ENCODE data around the gene SCNN1B. TPM values are rescaled to one million over a fixed set of nuclear protein-coding genes. Genes with fewer than 3 reads are reported as not detected.

SCNN1B gene
- total RNA-seq, 3 donors from 2014 or later, result 3.0 to 18.0 (median 18.0) TPM

GRCh38 chr16:23374721-23375510 lies 72.8 kb downstream of the SCNN1B start:
- intact Hi-C loops (cut with DNase I; ENCODE audit: low total_unique reads), result loop anchor here (5.0 kb wide), 1 partner anchor 308 kb away; no protein-coding TSS in a partner anchor
- H3K27ac ChIP-seq, result no peak overlapping the region
- no peaks in the 10 kb centered on the region for H3K36me3 ChIP-seq
- DNase-seq (ENCODE audit: low spot score in 2 of 2), result peak in 1 of 2 donors; percentile 58
- no peak overlapping the region for H3K4me3 ChIP-seq
- H3K4me1 ChIP-seq, result no peaks in the 10 kb centered on the region
- H3K9me3 ChIP-seq, result no peaks in the 10 kb centered on the region
- TF ChIP-seq POLR2A (IDR thresholded peaks at IDR 0.05), result no peak
- TF ChIP-seq, protein P1, sequence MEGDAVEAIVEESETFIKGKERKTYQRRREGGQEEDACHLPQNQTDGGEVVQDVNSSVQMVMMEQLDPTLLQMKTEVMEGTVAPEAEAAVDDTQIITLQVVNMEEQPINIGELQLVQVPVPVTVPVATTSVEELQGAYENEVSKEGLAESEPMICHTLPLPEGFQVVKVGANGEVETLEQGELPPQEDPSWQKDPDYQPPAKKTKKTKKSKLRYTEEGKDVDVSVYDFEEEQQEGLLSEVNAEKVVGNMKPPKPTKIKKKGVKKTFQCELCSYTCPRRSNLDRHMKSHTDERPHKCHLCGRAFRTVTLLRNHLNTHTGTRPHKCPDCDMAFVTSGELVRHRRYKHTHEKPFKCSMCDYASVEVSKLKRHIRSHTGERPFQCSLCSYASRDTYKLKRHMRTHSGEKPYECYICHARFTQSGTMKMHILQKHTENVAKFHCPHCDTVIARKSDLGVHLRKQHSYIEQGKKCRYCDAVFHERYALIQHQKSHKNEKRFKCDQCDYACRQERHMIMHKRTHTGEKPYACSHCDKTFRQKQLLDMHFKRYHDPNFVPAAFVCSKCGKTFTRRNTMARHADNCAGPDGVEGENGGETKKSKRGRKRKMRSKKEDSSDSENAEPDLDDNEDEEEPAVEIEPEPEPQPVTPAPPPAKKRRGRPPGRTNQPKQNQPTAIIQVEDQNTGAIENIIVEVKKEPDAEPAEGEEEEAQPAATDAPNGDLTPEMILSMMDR (IDR thresholded peaks at IDR 0.05), result no peak
- no peak for TF ChIP-seq POLR2AphosphoS5 (IDR thresholded peaks at IDR 0.05)
- no peaks in the 10 kb centered on the region for H3K27me3 ChIP-seq

GRCh38 chr16:23375643-23376042 lies 73.5 kb downstream of the SCNN1B start:
- DNase-seq (ENCODE audit: low spot score in 2 of 2), result no peak
- H3K9me3 ChIP-seq, result no peaks in the 10 kb centered on the region
- intact Hi-C loops (cut with DNase I; ENCODE audit: low total_unique reads), result no loop called here
- no peaks in the 10 kb centered on the region for H3K4me1 ChIP-seq
- TF ChIP-seq POLR2AphosphoS5 (IDR thresholded peaks at IDR 0.05) (no peak), POLR2A (IDR thresholded peaks at IDR 0.05) (no peak)
- TF ChIP-seq, protein P1 (IDR thresholded peaks at IDR 0.05), result no peak
- no peak overlapping the region for H3K27ac ChIP-seq
- H3K27me3 ChIP-seq, result no peaks in the 10 kb centered on the region
- H3K36me3 ChIP-seq, result no peaks in the 10 kb centered on the region
- H3K4me3 ChIP-seq, result no peak overlapping the region

DNA sequence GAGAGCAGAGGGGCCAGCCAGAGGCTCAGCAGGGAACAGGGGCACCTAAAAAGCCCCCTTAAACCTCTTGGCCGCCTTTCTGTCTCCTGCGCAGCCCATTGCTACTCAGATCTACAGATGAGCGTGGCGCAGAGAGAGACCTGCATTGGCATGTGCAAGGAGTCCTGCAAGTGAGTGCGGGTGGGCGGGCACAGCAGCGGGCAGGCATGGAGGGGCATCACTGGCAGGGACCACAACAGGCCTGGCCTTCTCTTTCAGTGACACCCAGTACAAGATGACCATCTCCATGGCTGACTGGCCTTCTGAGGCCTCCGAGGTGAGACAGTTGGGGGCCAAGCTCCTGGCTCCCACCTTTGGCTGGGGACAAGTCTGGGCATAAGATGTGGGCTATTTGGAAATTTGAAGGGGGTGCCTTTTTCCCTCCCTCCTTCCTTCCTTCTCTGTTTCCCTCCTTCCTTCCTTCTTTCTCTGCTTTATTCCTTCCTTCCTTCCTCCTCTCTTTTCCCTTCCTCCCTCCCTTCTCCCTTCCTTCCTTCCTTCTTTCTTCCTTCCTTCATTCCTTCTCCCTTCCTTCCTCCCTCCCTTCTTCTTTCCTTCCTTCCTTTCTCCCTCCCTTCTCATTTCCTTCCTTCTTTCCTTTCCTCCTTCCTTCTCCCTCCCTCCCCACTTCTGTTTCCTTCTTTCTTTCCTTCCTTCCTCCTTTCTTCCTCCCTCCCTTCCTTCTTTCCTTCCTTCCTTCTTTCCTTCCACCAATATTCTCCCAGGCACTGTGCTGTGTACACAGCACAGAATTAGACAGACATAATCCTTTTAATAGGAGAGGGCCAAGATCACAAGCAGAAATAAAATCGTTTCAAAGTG lies 75.2 kb downstream of the SCNN1B start:
- Histone ChIP-seq H3K36me3 (no peaks in the 10 kb centered on the region), H3K4me1 (no peaks in the 10 kb centered on the region), H3K9me3 (no peaks in the 10 kb centered on the region), H3K27me3 (no peaks in the 10 kb centered on the region), H3K4me3 (no peak overlapping the region), H3K27ac (no peak overlapping the region)
- intact Hi-C loops (cut with DNase I; ENCODE audit: low total_unique reads), result no loop called here
- TF ChIP-seq POLR2A (IDR thresholded peaks at IDR 0.05) (no peak), POLR2AphosphoS5 (IDR thresholded peaks at IDR 0.05) (no peak)
- TF ChIP-seq, protein P1 (IDR thresholded peaks at IDR 0.05), result no peak
- DNase-seq (ENCODE audit: low spot score in 2 of 2), result no peak

DNA sequence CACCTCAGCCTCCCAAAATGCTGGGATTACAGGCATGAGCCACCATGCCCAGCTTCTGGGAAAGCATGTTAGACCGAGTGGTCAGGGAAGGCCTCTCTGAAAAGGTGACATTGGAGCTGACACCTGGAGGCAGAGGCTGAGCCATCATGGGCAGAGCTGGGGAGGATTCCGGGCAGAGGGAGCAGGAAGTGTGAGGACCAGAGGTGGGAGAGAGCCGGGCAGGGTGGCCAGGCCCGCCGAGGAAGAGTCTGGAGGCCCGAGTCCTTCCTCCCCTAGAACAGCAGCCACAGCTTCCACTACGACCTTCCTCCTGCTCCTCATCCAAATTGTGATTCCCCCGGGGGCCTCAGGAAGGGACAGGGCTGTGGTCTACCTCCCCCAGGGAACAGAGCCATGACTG lies 76.2 kb downstream of the SCNN1B start:
- TF ChIP-seq POLR2A (IDR thresholded peaks at IDR 0.05) (no peak), POLR2AphosphoS5 (IDR thresholded peaks at IDR 0.05) (no peak)
- TF ChIP-seq, protein P1 (IDR thresholded peaks at IDR 0.05), result no peak
- DNase-seq (ENCODE audit: low spot score in 2 of 2), result no peak
- Histone ChIP-seq H3K27me3 (no peaks in the 10 kb centered on the region), H3K27ac (no peak overlapping the region), H3K4me3 (no peak overlapping the region), H3K36me3 (no peaks in the 10 kb centered on the region), H3K4me1 (no peaks in the 10 kb centered on the region), H3K9me3 (no peaks in the 10 kb centered on the region)
- intact Hi-C loops (cut with DNase I; ENCODE audit: low total_unique reads), result no loop called here

- H3K27ac ChIP-seq, result no peak overlapping the region
- no peaks in the 10 kb centered on the region for H3K4me1 ChIP-seq
- H3K36me3 ChIP-seq, result no peaks in the 10 kb centered on the region
- H3K27me3 ChIP-seq, result no peaks in the 10 kb centered on the region
- no peak for TF ChIP-seq POLR2A (IDR thresholded peaks at IDR 0.05)
- TF ChIP-seq POLR2AphosphoS5 (IDR thresholded peaks at IDR 0.05), result no peak
- TF ChIP-seq, protein P1 (IDR thresholded peaks at IDR 0.05), result no peak
- no peaks in the 10 kb centered on the region for H3K9me3 ChIP-seq
- no peak for DNase-seq (ENCODE audit: low spot score in 2 of 2)
- intact Hi-C loops (cut with DNase I; ENCODE audit: low total_unique reads), result no loop called here
- no peak overlapping the region for H3K4me3 ChIP-seq
Observed at GRCh38 chr16:23378921-23379320, 76.8 kb downstream of the SCNN1B start.

Data from breast epithelium (tissue), 4 donors.